CD4-positive, alpha-beta T cell treated with Interleukin-17A for 1 hour (primary cell): ENCODE measurements around the gene ZSWIM9.
A peak's percentile ranks its signal among the peaks of the same experiment; 100 is the strongest.
"Not testable (repeated sequence)": the region's sequence is repeated elsewhere in the genome, so short reads cannot be mapped to it uniquely, and the experiment has no call there.

Experiments used
- DNase-seq: peaks from one replicate; pipeline ENCODE4 v3.0.0-alpha.2; 2020

Gene ZSWIM9

DNA sequence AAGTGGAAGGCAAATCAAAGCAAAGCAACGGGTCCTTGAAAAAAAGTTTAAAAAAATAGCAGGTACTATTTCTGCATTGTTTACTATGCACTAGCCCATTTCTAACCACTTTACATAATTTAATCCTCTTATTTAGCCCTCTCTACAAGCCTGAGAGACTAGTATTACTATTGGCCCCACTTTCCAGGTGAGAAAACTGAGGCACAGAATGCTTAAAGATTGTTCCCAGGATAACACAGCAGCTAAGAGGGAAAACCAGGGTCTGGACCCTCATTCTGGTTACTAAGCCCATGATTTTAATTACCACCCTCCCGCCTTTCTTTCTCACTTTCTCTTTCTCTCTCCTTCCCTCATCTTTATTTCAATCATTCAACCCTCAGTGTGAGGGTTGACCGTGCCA lies 5.7 kb downstream of the ZSWIM9 start:
- no peak for DNase-seq

DNA sequence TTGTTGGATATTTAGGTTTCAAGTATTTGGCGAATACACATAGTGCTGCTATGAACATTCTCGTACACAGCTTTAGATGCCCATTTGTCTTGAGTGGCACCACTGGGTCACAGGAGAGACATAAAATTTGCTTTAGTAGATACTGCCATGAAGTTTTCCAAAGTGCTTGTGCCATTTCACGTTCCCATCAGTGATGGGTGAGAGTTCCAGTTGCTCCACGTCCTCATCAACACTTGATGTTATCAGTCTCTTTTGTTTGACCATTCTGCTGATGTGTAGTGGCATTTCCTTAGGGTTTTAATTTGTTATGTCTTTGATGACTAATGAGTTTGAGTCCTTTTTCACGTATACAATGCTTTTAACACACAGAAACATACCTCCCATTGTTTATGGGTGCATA lies 11.0 kb downstream of the ZSWIM9 start:
- DNase-seq = no peak

DNA sequence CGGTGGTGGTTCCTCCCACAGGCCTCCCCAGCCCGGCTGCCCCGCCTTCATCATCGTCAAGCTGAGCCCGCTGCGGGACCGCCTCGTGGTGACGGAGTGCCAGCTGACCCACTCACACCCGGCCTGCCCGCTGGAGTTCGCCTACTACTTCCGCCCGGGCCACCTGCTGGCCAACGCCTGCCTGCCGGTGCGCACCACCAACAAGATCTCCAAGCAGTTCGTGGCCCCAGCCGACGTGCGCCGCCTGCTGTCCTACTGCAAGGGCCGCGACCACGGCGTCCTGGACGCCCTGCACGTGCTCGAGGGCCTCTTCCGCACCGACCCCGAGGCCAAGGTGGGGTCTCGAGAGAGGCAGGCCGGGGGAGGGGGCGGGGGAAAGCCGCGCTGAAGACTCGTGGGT lies 12.0 kb downstream of the ZSWIM9 start:
- DNase-seq = no peak

DNA sequence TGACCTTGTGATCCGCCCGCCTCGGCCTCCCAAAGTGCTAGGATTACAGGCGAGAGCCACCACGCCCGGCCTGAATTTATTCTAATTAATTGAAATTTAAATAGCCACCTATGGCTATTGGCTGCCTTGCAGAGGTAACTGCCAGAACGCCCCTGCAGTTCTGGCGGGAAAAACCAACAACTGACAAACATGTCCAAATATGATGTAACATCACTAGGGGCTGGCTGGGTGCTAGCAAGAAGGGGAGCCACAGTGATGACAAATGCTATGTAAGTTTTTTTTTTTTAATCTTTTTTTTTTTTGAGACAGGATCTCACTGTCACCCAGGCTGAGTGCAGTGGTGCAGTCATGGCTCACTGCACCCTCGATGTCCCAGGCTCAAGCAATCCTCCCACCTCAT lies 12.9 kb downstream of the ZSWIM9 start:
- DNase-seq = no peak

- no peak for DNase-seq
Observed at GRCh38 chr19:48186015-48186414, 15.5 kb downstream of the ZSWIM9 start.

DNA sequence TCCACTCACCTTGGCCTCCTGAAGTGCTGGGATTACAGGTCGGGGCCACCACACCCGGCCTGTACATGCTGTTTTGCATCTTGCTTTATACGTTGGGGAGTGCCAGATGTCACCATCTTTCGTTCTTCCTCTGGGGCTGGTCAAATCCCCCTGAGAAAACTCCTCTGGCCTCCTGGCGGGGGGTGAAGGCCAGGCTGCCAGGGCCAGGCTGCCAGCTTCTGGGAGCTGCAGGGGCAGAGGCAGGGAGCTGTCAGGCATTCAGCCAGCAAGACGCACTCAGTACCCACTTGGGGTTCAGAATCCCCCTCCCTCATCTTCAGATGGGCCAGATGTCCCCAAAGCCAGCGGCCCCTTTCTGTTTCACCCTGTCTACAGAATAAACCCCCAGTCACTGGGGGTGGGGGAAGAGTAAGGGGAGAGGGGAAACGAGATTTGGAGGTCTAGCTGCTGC lies 16.1 kb downstream of the ZSWIM9 start:
- no peak for DNase-seq

DNA sequence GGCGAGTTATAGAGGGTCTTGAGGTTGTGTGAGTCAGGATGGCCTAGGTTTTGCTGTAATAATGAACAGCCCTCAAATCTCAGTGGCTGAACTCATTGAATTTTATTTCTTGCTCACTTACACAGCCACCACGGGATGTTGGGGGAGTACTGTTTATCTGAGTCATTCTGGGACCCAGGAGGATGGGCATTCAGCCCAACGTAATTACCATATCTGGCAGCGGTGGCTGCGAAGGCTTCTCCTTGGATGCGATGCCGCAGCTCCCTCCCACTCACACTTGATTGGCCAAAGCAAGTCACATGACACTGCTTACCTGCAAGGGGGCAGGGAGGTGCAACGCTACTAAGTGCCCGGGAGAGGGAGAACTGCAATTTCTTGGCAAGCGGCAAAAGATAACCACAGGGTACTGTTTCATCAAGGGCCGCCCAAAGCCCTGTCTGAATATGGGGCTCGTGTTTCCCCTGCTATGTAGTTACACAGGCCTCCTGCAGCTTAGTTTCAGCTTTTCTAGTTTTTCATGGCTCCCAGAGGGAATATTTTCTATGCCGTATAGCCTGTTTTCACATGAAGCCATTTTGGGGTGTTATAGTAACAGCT lies 19.9 kb downstream of the ZSWIM9 start:
- peak; percentile 29 for DNase-seq

GRCh38 chr19:48190885-48191284 lies 20.4 kb downstream of the ZSWIM9 start:
- no peak for DNase-seq

DNA sequence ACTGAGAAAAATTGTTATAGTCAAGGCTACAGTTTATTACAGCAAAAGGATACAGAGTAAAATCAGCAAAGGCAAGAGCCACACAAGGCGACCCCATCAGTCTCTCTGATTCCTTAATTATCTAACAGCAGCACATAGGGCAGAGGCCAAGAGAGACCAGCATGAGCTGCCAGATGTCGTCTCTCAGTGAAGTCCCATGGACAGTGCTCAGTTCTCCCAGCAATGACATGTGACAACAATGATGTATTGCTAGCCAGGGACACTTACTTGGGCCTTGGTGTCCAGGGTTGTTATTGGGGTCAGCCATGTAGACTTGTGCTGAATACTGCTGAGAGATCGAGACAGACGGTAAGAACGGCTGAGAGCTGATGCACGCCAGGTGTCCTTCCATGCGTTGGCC lies 22.3 kb downstream of the ZSWIM9 start:
- no peak for DNase-seq

- peak; percentile 43 for DNase-seq
Observed at GRCh38 chr19:48194041-48194843, 23.8 kb downstream of the ZSWIM9 start.

- no peak for DNase-seq
Observed at GRCh38 chr19:48194844-48195830, 24.7 kb downstream of the ZSWIM9 start.

- DNase-seq = no peak
Observed at GRCh38 chr19:48196321-48196763, 25.9 kb downstream of the ZSWIM9 start.

DNA sequence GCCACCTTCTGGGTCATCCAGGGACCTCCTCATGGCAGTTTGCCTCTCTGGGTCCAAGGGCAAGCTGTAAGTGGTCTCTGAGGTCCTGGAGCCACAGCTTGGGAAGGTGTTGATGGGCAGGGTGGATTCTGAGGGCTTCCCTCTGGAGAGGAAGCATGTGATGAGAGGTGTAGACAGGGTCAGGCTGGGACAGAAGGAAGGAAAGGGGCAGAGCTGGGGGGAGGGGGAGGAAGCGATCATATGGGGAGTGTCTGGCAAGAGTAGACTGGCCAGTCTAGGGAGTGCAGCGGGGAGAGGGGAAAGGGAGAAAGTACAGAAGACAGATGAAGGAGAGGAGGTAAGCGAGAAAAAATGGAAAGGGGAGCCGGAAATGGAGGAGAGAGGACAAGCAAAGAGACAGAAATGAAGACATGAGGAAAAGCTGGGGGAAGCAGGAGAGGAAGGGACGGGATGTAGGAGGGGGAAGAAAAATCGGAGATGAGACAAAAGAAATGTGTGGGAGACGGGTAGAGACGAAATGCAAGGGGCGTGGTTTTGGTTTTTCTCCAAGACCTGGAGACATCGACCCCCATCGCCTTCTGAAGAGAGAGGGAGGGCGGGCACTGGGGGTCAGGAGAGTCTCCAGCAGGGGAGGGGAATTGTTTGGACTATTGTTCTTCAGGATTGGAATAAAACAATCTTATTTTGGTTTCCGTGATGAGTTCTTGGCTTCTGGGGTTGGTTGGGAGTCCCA lies 26.6 kb downstream of the ZSWIM9 start:
- DNase-seq = no peak

DNA sequence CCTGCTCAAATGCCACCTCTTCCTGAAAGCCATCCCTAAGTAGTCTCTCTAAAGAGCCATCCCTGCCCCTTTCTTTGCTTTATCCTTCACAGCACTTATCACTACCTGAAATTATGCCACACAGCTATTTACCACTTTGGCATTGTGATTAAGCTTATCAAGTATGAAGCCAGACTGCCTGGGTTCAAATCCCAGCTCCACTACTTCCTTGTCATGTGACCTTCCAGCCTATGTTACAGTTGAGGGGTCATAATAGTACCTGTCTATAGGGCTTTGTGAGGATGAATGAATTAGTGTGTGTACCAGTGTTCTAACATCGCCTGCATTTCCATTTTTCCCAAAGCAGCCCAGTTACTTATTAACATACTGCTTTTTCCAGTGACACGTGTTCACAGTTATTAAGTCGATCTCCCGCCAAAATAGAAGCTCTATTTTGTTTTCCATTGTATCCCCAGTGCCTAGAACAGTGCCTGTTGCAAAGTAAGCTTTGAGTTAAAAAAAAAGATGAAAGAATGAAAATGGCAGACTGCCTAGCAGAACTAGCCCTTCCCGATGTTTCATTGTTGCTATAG lies 32.8 kb downstream of the ZSWIM9 start:
- no peak for DNase-seq

DNA sequence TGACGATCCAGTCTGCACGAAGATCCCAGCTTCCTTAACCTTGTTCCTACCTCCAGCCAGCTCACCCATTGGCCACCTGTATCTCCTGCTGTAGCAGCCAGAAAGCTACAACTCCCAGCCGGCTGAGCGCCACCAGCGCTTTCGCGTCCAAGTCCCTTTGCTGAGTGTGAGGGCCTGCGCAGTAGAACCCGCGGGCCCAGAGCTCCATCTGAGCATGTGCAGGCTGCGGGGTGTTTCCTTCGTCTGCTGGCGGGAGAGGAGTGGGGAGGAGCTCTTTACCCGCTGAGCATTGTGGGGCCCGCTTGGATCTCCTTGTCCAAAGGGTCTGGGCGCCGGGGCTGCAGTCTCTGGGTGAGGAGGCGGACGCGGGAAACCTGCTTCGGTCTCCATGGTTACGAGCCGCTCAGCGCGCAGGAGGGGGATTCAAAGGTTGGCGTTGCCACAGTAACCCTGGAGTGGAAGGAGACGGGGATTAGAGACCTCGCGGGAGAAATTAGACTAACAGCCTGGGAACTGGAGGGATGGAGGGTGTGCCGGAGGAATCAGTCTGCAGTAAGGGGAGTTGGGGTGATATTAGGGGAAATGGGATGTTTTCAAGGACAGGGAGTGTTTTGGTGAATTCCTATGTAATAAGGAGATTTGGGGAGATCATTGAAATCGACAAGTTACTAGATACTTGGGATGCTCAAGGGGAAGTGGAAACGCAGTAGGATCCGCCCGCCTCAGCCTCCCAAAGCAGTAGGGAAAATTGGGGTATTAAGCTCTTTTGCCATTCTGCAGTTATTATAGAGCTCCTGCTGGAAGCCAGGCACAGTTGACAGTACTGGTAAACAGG lies 33.5 kb downstream of the ZSWIM9 start:
- peak; percentile 94 for DNase-seq

DNA sequence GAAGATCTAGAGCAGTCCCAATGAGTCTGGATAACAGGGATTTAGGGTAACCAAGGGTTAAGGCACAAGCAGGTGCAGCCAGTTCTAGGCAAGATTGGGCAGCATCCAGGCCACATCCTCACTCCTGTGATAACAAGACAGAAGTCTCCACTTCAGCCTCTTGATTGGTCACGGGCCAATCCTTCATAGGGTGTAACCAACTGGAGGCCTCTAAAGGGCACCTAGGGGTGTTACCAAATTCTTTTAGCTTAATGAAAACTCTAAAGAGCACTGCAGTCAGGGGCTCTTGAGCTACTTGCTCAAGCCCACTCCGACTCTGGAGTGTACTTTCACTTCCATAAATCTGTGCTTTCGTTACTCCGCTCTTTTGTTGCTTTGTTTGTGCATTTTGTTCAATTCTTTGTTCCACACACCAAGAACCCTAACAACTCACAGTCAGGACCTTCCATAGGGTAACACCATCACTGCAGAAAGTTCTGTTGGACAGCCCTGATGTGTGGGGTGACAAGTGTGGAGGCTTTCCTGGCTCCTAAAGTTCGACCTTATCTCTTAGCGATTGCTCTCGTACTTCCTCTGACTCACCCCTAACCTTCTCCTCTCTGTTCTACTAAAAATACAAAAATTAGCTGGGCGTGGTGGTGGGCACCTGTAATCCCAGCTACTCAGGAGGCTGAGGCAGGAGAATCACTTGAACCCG lies 36.1 kb downstream of the ZSWIM9 start:
- no peak for DNase-seq

GRCh38 chr19:48210005-48210404 lies 39.5 kb downstream of the ZSWIM9 start:
- DNase-seq = no peak

DNA sequence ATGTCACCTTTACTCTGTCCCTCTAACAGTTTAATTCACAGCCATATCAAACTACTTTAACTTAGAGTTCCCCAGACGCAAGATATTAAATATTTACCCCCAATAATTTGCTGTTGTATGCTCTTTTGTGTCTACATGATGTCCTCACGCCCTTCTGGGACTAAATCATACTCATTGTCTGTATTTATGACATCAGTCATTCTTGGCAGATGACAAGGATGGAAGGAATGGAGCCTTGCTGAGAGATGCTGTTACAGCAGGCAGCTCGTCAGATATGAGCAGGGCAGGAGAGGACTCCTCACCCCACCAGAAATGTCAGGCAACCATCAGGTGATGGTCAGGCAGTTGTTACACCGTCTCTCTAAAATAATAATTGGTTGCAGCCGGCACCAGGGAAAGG lies 43.5 kb downstream of the ZSWIM9 start:
- no peak for DNase-seq

DNA sequence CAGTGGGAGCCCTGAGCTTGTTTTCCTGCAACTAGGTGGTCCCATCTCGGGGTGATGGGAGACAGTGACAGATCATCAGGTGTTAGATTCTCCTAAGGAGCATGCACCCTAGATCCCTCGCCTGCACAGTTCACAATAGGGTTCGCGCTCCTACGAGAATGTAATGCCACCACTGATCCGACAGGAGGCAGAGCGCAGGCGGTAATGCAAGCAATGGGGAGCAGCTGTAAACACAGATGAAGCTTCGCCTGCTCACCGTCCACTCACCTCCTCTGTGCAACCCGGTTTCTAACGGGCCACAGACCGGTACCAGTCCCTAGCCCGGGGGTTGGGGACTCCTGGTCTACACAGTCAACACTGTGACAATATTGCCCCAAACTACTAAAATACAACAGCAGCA lies 46.5 kb downstream of the ZSWIM9 start:
- DNase-seq = no peak

- no peak for DNase-seq
Observed at GRCh38 chr19:48218997-48219396, 48.5 kb downstream of the ZSWIM9 start.

DNA sequence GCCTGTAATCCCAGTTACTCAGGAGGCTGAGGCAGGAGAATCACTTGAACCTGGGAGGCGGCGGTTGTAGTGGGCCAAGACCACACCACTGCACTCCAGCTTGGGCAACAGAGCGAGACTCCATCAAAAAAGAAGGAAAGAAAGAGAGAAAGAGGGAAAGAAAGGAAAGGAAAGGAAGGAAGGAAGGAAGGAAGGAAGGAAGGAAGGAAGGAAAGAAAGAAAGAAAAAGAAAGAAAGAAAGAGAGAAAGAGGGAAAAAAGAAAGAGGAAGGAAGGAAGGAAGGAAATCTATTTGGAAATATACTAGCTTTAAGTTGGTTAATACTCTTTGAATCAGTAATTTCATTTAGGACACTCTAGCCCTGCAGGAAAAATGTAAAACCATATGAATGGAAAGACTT lies 50.3 kb downstream of the ZSWIM9 start:
- DNase-seq = not testable (repeated sequence)
